ENCODE results near the gene CCL27.
A peak's percentile ranks its signal among the peaks of the same experiment; 100 is the strongest.

Gene CCL27

GRCh38 chr9:34662526-34663302 lies at the start of gene CCL27:
TSS of gene CCL27 (minus strand) at chr9:34662657. CDS start at chr9:34662633, 24 bp downstream.
- no peak for TF ChIP-seq CTCF (conservative IDR thresholded peaks at IDR 0.05; ENCODE audit: low read depth)
- ChIA-PET POLR2A (ENCODE audit: low non-redundant PET) (no interaction called here), CTCF (interaction anchor here (0.7 to 2.9 kb wide), 5 partner anchors 10 to 40 kb away, joined by 3 to 10 read pairs (median 5); partner anchors contain the start of gene GALT)
- DNase-seq (ENCODE audit: low spot score), result peak; percentile 41
- peak within 1 kb of the TSS; percentile 93 for H3K27ac ChIP-seq

- no peak overlapping the region for H3K27ac ChIP-seq
- TF ChIP-seq CTCF (conservative IDR thresholded peaks at IDR 0.05; ENCODE audit: low read depth), result no peak
- no peak for DNase-seq (ENCODE audit: low spot score)
- CTCF ChIA-PET, result no interaction called here
- POLR2A ChIA-PET (ENCODE audit: low non-redundant PET), result no interaction called here
Measured at GRCh38 chr9:34712140-34712539, 49.7 kb upstream of the CCL27 start.

- no peak within 1 kb of the TSS for H3K27ac ChIP-seq
Measured at GRCh38 chr9:34710023-34710422, 47.6 kb upstream of the CCL27 start, which contains the start of gene CCL21. TSS of gene CCL21 (minus strand) at chr9:34710136. CDS start at chr9:34710066, 70 bp downstream.

GRCh38 chr9:34709196-34709978 lies 46.9 kb upstream of the CCL27 start:
- DNase-seq (ENCODE audit: low spot score), result no peak
- ChIA-PET POLR2A (ENCODE audit: low non-redundant PET) (no interaction called here), CTCF (no interaction called here)
- no peak for TF ChIP-seq CTCF (conservative IDR thresholded peaks at IDR 0.05; ENCODE audit: low read depth)
- no peak overlapping the region for H3K27ac ChIP-seq

More at GRCh38 chr9:34710023-34710422, 47.6 kb upstream of the CCL27 start, which contains the start of gene CCL21:
- DNase-seq (ENCODE audit: low spot score), result no peak
- CTCF ChIA-PET, result interaction anchor here (0.5 to 0.6 kb wide), 2 partner anchors 17 to 188 kb away, joined by 3 to 5 read pairs; no protein-coding TSS in a partner anchor
- POLR2A ChIA-PET (ENCODE audit: low non-redundant PET), result interaction anchor here (0.6 kb wide), 1 partner anchor 362 kb away, joined by 3 read pairs; no protein-coding TSS in a partner anchor
- no peak for TF ChIP-seq CTCF (conservative IDR thresholded peaks at IDR 0.05; ENCODE audit: low read depth)

GRCh38 chr9:34707130-34707529 lies 44.7 kb upstream of the CCL27 start:
- CTCF ChIA-PET, result no interaction called here
- no peak for DNase-seq (ENCODE audit: low spot score)
- POLR2A ChIA-PET (ENCODE audit: low non-redundant PET), result no interaction called here
- no peak for TF ChIP-seq CTCF (conservative IDR thresholded peaks at IDR 0.05; ENCODE audit: low read depth)
- no peak overlapping the region for H3K27ac ChIP-seq
